Measurements from ENCODE around the gene PLPP4. TPM values are rescaled to one million over a fixed set of nuclear protein-coding genes. Genes with fewer than 3 reads are reported as not detected.

Gene PLPP4
- total RNA-seq, 1 donor from 2014 or later, result not detected

DNA sequence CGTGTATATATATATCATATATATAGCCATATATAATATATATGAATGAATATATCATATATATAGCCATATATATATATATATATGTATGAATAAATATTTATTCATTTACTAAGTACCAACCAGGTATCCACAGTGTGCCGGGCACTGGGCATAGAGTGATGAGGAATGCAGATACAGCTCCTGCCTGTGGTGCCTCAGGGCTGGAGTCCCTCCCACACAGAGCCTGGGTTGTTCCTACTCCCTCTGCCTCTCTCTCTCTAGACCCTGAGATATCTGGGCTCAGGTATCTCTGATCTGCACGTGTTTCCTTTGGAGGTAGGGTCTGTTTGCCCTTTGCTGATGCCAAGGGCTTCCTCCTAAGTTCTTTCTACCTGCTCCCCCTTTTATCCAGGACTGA, 1.4 kb upstream of the PLPP4 start:
- intact Hi-C loops (cut with micrococcal nuclease), result no loop called here

DNA sequence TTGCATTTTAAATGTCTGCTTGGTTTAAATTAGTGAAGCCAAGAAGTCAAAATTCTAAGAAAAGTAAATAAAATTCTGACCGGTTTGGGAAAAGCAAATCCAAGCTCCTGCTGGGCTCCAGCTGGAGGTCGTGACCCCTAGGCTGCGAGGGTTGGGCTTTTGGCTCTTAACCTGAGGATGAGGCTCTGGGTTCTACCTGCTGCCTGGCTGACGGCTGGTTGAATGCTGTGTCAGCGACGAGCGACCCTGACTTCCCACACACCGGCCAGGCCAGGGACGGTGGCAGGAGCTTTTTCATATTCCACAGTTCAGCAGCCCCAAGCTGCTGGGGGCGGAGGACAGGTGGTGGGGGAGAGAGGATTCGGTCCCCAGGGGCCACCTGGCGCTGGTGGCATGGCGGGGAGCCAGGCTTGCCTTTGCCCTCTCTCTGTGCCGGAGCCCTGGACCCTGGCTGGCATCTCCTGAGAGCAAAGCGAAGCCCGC, 843 bp upstream of the PLPP4 start:
- intact Hi-C loops (cut with micrococcal nuclease), result no loop called here

GRCh38 chr10:120457431-120458172, 575 bp downstream of the PLPP4 start:
- intact Hi-C loops (cut with micrococcal nuclease), result no loop called here

- intact Hi-C loops (cut with micrococcal nuclease), result no loop called here
These were observed 1.4 kb downstream of the PLPP4 start for GRCh38 chr10:120458432-120458831.

DNA sequence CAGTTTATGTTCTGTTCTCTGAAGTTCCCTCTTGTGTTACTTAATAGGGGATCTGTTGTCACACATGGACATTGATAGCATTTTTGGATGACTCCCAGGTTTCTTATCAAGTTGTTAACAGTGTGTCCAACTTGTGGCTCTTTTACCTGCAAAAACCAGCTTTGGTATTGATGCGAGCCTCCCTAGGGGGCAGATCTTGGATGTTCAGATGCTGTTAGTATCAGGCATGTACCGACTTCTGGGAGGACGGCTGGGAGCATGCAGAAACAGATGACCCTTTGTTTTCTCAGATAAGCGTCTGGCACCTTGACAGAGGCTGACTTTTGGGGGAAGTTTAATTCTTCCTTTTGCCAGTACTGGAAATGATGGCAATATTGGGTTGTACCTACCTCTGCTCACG, 2.2 kb downstream of the PLPP4 start:
- intact Hi-C loops (cut with micrococcal nuclease), result no loop called here

DNA sequence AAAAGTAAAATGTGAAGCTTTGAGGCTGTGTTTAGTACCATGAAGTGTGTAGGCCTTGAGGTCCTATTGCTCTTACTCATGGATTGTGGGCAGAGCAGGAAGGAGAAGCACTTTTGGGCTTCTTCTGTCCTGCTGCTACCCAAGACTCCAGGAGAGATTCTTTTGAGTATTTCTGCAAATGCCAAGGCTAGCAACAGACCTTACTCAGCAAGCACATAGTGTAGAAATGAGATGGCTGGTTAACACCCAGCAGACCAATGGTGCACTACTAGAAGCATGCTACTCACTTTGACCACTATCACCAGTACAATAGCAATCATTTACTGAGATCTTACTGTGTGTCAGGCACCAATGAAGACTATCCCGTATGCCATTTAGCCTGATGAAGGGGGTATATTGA, 3.2 kb downstream of the PLPP4 start:
- intact Hi-C loops (cut with micrococcal nuclease), result no loop called here

DNA sequence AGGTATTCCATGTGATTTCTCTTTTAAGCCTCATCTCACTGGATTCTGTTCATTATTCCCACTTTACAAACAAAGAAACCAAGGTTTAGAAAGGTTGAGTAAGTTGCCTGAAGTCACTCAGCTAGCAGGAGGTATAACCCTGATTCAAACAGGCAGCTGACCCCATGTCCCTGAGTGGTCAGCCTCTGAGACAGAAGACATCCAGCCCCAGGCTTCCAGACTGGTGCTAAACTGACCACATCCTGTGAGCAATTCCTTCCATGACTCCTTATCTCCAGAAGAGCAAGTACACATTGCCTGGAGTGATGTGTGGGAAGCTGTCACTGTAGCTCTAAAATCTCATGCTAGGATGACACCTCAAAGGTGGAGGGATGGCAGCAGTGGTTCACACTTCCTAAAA, 3.7 kb downstream of the PLPP4 start:
- intact Hi-C loops (cut with micrococcal nuclease), result no loop called here

DNA sequence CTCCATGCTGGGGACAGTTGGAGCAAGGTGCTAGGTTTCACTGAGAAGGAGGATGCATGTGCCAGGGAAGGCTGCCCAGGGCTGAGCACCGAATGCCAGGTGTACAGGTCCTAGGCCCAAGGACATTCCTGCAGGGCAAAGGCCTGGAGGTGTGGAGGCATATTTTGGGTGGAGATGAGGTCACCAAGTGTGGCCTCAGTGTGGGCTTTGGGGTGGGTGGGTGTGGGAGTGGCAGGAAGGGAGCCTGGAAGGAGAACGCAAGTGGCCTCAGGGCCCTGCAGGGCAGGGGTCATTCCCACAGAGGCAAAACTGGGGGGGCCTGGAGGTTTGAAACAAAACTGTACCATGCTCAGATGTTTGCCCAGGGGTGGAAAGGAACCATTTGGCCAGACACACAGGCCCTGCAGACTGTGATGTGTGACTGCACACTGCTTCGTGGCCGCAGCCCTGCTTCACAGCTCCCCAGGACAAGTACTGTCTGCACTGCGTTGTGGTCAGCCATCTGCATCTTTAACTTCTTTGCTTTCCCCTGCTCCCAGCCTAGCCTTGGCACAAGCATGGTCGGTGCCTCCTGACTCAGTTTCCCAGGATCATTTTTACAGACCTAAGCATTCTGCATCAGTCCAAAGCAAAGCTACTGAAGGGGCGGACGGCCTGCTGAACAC, 5.1 kb downstream of the PLPP4 start:
- intact Hi-C loops (cut with micrococcal nuclease), result no loop called here

GRCh38 chr10:120465138-120465537, 8.1 kb downstream of the PLPP4 start:
- intact Hi-C loops (cut with micrococcal nuclease), result no loop called here

- intact Hi-C loops (cut with micrococcal nuclease), result no loop called here
These were observed 9.0 kb downstream of the PLPP4 start for GRCh38 chr10:120466006-120466405.

- intact Hi-C loops (cut with micrococcal nuclease), result no loop called here
These were observed 16.6 kb downstream of the PLPP4 start for GRCh38 chr10:120473593-120473992.

DNA sequence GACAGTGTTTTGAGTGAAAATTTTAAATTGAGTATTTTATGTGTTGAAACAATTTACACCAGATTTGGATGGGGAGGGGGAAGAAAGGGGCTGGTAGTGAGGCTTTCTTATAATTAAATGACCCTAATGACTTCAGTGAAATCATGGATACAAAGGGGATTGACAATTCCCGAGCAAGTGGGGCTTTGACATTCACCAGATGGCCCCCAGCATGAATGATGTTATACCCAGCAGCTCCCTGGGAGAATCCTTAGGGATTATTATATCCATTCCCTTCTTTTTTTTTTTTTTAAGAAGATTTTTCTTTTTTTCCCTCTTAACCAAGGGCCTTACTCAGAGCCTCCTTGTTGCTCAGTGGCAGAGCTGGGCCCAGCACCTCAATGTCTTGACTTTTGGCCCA, 17.9 kb downstream of the PLPP4 start:
- intact Hi-C loops (cut with micrococcal nuclease), result no loop called here

GRCh38 chr10:120475844-120476791, 19.1 kb downstream of the PLPP4 start:
- intact Hi-C loops (cut with micrococcal nuclease), result no loop called here

- intact Hi-C loops (cut with micrococcal nuclease), result no loop called here
These were observed 20.2 kb downstream of the PLPP4 start for GRCh38 chr10:120477021-120477742.

- intact Hi-C loops (cut with micrococcal nuclease), result no loop called here
These were observed 20.7 kb downstream of the PLPP4 start for GRCh38 chr10:120477743-120478141.

- intact Hi-C loops (cut with micrococcal nuclease), result no loop called here
These were observed 21.4 kb downstream of the PLPP4 start for GRCh38 chr10:120478386-120478785.

- intact Hi-C loops (cut with micrococcal nuclease), result no loop called here
These were observed 22.5 kb downstream of the PLPP4 start for GRCh38 chr10:120479506-120479905.

GRCh38 chr10:120480065-120480600, 23.1 kb downstream of the PLPP4 start:
- intact Hi-C loops (cut with micrococcal nuclease), result no loop called here

GRCh38 chr10:120480848-120481247, 23.8 kb downstream of the PLPP4 start:
- intact Hi-C loops (cut with micrococcal nuclease), result no loop called here

- intact Hi-C loops (cut with micrococcal nuclease), result no loop called here
These were observed 26.0 kb downstream of the PLPP4 start for GRCh38 chr10:120483006-120483405.

Measured in T-helper 1 cell treated with Interleukin-12 subunit alpha and Interleukin-12 subunit beta and Interleukin-4 antibody, amounts not matched to agents 30 ng/mL and 1 ng/mL, for 36 hours (primary cell).